GM18505 (cell line): ENCODE results near the gene NUDT16L1.
A peak's percentile ranks its signal among the peaks of the same experiment; 100 is the strongest.
"Not testable (repeated sequence)": the region's sequence is repeated elsewhere in the genome, so short reads cannot be mapped to it uniquely, and the experiment has no call there.

Source experiments
- ATAC-seq: cut with Tn5 transposase; IDR thresholded peaks from one replicate; pipeline ENCODE4 v1.9.1; 2021; ENCODE audit not compliant: unreplicated experiment
- POLR2A ChIP-seq: IDR thresholded peaks from 4 replicates; pipeline ENCODE4 v1.6.1; 2011; ENCODE audit warnings: borderline replicate concordance; ENCODE audit not compliant: insufficient read depth, insufficient read length; ENCODE audit errors: extremely low read depth

The NUDT16L1 gene

DNA sequence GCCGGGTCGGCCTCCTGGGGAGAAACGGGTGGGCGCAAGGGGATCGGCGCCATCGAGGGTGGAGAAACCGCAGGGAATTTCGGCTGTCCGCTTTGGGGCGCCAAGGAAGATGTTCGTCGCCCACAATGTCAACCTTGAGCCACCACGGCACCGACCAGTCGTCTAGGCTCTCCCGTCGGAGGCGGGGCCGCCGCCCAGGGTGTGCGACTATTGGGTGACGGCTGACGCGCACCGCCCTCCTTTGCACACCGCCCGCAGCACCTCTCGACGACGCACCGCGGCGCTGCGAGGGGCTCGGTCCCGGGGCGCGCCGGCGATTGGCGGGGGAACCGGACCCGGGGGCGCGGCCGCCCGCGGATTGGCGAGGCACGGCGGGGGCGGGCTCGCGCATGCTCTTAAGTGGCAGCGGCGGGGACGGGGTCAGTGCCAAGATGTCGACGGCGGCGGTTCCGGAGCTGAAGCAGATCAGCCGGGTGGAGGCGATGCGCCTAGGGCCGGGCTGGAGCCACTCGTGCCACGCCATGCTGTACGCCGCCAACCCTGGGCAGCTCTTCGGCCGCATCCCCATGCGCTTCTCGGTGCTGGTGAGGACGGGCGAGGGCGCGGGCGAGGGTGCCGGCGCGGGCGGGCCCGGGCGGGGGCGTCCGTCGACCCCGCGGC lies at the start of gene NUDT16L1:
NUDT16L1 (plus strand) TSS at position 267 of the 660 bp plus-strand sequence; CDS start at position 432, 165 bp downstream.
- ATAC-seq, result peak; percentile 93
- peak; percentile 88 for TF ChIP-seq POLR2A

DNA sequence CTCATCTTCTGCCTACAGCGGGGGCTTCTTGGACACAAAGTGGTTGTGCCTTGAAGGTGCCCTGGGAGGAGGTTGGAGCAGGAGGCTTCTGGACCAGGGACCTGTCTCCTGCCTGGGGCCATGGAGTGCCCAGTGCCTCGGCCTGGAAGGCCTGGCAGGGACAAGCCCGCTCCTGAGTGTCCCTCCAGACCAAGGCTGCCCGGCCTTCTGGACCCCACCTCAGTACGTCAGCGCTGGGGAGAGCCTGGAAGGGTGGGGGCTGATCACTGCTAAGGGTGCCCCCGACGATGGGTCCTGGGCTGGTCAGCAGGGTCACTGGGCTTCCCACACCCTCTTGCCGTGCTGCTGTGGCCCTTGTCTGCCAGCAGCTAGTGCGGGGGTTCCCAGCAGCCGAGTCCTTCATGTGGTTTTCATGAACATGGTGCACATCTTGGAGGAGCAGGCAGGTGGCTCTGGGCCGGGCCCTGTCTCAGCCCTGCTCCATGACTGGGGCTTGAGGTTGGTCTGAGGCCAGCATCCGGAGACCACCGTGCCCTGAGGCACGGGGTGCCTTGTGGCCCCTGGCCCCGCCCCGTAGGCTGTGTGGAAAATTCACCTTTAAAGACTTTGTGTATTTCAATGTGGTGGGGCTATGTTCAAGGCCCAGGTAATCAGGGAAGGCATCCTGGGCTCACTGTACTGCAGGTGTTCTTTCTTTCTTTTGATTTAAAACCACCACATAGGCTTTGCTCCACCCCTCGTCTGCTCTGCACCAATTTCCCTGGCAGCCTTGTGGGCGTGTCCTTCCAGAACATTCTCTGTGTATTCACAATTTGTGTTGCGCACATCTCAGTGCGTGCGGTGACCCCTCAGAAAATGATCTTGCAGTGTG lies 46.4 kb upstream of the NUDT16L1 start:
- TF ChIP-seq POLR2A, result no peak
- ATAC-seq, result no peak

DNA sequence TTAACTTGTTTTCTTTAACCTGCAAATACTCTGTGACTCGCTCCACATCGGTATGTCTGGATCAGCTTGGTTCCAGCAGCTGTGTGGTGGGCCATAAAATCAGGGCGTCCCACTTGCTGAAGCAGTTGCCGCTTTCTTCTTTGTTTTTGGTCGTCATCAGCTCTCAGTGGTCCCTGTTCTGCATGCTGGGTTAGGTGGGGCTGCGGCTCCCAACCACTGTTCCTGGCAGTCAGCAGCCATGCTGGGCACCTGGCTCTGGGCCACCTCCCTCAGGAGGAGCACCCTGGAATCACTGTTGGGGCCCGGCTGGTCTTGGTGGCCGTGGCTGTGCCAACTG lies 45.8 kb upstream of the NUDT16L1 start:
- TF ChIP-seq POLR2A, result no peak
- ATAC-seq, result no peak

DNA sequence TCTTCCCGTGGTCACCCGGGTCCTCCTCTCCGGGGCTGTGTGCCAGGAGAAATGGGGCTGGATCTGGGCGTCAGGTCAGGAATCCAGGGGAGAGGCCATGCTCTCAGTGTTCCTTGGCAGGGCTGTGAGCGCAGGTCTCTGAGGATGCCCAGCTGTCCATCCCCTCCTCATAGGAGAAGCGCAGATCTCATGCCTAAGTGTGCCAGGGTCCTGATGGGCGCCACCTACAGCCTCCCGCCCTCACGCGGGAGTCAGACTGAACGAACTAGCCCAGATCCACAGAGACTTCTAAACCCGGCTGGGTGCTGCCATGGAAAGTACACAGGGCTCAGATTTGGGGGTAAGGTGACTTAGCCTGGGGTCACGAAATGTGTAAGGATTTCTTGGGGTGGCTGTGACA lies 44.4 kb upstream of the NUDT16L1 start:
- no peak for ATAC-seq

DNA sequence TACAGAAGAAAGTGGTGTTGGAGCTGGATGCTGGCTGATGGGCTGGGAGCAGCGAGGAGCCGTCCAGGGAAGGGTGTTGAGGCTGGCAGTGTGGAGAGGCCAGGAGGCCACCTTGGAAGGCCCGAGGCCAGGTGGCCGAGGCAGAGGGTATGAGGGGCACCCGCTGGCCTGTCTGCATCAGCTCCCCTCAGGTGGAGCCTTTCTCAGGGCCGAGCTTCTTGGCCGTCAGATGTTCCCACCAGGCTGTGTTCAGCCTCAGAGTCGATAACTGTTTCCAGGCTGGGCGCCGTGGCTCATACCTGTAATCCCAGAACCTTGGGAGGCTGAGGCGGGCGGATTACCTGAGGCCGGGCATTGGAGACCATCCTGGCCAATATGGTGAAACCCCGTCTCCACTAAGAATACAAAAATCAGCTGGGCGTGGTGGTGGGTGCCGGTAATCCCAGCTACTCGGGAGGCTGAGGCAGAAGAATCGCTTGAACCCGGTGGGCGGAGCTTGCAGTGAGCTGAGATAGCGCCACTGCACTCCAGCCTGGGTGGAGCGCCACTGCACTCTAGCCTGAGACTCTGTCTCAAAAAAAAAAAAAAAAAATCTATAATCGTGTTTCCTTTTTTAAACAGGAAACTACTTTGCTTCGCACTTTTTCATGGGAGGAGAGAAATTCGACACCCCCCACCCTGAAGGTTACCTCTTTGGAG lies 43.5 kb upstream of the NUDT16L1 start:
- no peak for TF ChIP-seq POLR2A
- no peak for ATAC-seq

More for the DNA sequence above, 44.4 kb upstream of the NUDT16L1 start:
- no peak for TF ChIP-seq POLR2A

DNA sequence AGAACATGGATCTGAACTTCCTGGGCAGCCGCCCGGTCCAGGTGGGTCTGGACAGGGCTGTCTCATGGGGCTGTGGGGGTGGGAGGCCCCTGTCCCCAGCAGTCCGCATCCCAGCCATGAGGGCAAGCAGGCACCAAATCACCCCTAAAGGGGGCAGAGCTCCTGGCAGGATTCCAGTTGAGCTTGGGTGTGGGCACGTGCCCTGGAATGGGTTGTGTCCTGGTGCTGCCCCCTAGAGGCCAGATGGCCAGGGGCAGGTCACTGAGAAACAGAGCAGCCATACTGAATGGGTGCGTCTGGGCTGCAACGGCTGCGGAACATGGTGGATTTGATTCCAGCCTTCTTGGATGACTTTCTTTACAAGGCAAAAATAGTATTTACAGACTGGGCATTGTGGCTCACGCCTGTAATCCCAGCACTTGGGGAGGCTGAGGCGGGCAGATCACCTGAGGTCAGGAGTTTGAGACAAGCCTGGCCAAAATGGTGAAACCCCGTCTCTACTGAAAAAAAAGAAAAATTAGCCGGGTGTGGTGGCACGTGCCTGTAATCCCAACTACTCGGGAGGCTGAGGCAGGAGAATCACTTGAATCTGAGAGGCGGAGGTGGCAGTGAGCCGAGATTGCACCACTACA lies 42.8 kb upstream of the NUDT16L1 start:
- ATAC-seq, result not testable (repeated sequence)

DNA sequence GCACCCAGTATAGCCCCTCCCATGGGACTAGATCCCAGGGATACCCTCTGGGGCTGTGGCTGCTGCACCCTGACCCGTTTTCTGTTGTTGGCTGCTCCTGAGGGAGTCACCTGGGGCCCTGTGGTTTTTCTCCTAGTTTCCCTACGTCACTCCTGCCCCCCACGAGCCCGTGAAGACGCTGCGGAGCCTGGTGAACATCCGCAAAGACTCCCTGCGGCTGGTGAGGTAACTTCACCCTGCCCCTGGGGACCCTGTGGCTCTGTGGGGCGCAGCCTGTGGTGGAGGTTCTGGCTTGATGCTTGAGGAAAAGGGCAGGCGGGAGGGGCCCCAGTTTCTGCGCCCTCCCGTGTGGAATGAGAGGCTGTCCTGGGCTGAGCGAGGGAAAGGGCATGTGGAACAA lies 41.5 kb upstream of the NUDT16L1 start:
- no peak for ATAC-seq

DNA sequence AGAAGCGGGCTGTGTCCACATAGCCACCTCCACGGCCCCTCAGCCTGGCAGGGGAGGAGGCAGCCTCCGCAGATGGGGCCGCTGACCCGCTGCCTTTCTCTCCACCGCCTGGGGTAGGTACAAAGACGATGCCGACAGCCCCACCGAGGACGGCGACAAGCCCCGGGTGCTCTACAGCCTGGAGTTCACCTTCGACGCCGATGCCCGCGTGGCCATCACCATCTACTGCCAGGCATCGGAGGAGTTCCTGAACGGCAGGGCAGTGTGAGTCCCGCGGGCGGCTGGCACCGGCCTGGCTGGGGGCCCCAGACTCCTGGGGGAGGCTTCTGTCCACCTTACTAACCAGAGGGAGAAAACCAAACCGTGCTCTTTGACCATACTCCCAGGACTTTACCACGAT lies 40.8 kb upstream of the NUDT16L1 start:
- ATAC-seq, result no peak
- no peak for TF ChIP-seq POLR2A

More for the DNA sequence above, 41.5 kb upstream of the NUDT16L1 start:
- TF ChIP-seq POLR2A, result no peak

DNA sequence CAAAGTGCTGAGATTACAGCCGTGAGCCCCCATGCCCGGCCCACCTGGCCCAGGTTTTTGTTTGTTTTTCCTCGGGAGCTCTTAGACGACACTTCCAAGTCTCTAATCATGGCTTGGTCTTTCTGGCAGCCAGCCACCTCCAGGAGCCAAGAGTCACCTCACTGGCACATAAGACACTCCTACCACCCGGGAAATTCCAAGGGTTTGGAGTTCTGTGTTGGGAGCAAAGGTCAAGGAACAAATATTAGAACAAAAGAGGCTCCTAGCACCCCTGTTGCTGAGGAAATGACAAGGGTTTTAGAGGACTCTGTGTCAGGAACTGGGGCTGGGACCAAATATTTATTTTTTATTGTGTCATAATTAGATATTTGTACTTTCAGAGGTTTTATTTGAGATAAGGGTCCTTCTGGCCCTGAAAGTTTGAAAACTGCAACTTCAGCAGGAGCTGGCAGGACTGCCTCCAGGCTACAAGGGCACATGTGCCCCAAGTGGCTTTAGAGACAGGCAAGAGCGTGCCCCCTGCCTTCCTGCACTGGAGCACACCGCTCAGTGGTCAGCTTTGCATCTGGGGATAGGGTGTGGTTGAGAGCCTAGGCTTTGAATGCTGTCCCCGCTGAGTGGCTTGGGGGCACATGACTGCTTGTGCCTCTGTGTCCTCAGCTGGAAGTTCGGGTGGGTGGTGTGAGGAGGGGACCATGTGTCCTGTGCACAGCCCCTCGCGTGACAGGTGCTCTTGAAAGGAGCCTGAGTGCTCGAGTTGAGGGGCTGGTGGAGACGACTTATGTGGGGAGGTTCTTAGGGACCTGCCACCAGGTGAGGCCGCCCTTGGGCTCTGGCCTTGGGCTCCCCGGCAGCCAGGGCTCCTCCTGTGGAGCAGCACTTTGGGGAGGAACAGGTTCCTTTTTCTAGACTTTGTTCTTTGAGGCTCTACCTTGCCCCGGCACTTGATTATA lies 39.1 kb upstream of the NUDT16L1 start:
- ATAC-seq, result no peak
- no peak for TF ChIP-seq POLR2A

DNA sequence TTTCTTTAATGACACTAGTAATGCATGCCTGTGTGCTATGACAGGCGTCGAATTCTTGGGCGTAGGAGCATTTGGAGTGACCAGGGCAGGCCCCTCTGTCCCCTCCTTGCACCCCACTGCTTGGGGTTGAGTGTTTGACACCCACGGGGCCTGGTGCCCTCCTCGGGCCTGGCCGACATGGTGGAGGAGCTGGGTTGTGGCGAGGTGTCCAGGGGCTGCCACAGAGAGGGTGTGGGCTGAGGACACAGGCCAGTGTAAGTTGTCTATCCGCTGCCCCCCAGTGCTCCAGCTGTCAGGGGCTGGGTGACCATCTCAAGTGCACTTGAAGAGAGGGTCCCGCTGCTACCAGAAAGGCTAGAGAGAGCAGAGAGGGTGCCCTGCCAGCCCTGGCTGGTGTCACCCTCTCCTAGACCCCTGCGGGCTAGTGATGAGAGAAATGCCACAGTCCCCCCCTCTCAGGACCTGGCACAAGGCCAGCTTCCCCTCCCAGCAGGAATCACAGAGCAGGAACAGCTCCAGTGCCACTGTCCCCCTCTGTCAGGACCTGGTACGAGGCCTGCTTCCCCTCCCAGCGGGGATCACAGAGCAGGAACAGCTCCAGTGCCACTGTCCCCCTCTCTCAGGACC lies 38.3 kb upstream of the NUDT16L1 start:
- ATAC-seq, result no peak
- no peak for TF ChIP-seq POLR2A

DNA sequence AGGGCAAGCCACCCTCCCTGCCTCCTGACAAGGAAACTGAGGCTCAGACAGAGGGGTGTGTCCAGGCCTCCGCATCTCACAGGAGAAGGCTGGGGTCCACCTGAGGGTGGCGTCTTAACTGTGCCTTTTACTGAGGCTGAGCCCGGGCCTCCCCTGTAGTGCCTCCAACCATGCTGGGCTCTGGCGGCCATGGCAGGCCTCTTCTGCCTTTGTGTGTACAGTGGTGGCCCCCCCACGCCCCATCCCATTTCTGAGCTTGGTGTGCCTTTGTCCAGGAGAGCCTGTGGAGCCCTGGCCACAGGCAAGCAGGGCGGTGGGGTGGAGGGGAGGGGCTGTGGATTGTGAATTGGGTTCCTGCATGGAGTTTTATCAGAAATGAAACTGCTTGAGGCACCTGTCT lies 37.6 kb upstream of the NUDT16L1 start:
- no peak for TF ChIP-seq POLR2A
- no peak for ATAC-seq

DNA sequence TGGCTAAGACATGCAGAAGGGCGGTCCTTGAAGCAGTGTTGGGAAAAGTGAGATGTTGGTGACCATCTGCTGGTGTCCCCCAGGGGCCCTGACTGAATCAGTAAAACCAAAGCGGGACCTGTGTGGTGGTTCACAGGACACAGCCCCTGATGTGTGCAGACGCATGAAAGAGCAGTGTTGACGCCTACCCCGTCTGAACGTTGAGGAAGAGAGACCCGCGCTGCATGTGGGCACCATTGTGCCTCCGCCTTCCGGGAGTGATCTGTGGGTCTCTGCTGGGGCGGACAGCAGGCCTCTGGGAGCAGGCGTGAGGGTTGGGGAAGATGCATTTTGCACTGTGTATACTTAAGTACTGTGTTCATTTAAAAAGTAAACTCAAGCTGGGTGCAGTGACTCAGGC lies 37.1 kb upstream of the NUDT16L1 start:
- TF ChIP-seq POLR2A, result no peak
- ATAC-seq, result no peak
